Measurements from ENCODE around the gene PPIP5K1.
"Not testable (repeated sequence)": the region's sequence is repeated elsewhere in the genome, so short reads cannot be mapped to it uniquely, and the experiment has no call there.

The PPIP5K1 gene

DNA sequence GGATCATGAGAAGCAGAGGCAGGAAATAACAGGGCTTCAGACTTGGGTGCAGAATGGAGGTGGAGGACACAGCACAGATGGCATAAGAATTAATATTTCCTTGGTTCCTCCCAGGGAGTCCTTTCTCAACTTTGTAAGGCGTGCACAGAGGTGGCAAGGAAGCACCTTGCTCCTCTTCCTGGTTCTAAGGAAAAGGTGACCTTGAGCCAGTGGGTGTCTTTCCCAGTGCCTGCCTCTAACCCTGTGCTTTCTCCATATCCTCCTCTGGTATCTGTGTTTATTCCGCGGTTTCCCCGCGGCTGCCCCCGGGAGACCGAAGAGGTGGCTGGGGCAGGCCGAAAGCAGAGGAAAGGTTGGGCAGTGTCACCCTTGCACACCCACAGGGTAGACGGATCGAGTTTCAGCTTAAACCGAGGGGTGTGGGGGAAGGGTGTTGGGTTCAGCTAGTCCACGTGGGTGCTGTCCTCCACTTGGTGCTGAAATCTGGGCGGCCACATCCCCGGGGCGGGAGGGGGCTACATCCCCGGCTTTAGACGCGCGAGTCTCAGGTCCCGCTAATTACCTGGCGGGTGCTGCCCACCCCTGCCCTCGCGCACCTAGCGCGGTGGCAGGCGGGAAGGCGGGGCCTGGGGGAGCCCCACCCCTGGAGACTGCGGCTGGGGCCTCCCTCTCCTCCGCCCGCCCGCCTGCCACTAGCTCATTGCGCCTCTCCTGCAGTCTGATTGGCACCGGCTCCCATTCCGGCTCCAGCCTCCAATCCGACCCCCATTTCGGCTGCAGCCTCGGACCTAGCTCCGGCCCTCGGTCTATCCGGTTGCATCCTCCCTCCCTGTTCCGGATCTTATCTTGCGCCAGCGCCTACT, 3.6 kb upstream of the PPIP5K1 start, which contains the start of gene CKMT1B:
CKMT1B (plus strand) TSS at position 700 of the 863 bp plus-strand sequence. CDS start 192 bp downstream, outside the sequence.
- H3K27me3 ChIP-seq (ENCODE audit: control insufficient read depth in 2 of 2, insufficient read depth in 2 of 2, low read length in 2 of 2); H3K4me1 ChIP-seq (ENCODE audit: control insufficient read depth in 2 of 2, insufficient read depth in 2 of 2, low read length in 2 of 2); H3K27ac ChIP-seq (ENCODE audit: low read depth in 2 of 2, low read length in 2 of 2); H3K9ac ChIP-seq (ENCODE audit: low read depth in 1 of 2, low read length in 2 of 2); H3K4me3 ChIP-seq (ENCODE audit: low read length in 2 of 2); H3K36me3 ChIP-seq (ENCODE audit: control insufficient read depth in 2 of 2, insufficient read depth in 2 of 2, low read length in 2 of 2); H3K9me3 ChIP-seq (ENCODE audit: control insufficient read depth in 2 of 2, low read length in 2 of 2): not testable (repeated sequence)

DNA sequence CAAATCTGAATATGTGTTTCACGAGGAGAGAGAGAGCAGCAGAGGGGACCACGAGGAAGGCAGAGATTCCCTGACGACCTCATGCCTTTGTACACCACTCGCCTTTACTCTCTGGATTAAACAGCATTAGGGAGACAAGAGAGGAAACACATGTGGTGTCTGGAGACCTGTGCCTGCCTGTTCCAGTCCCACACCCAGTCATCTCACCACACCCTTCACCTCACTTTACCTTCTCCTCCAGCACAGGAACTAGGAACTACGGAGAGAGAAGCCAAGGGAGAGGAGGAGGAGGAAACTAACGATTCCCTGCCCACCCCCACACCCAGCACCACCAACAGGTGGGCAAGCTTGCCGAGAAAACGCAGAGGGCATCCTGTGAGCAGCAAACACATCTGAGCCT, 2.8 kb upstream of the PPIP5K1 start:
- H3K27me3 ChIP-seq (ENCODE audit: control insufficient read depth in 2 of 2, insufficient read depth in 2 of 2, low read length in 2 of 2); H3K36me3 ChIP-seq (ENCODE audit: control insufficient read depth in 2 of 2, insufficient read depth in 2 of 2, low read length in 2 of 2); H3K27ac ChIP-seq (ENCODE audit: low read depth in 2 of 2, low read length in 2 of 2): not testable (repeated sequence)

DNA sequence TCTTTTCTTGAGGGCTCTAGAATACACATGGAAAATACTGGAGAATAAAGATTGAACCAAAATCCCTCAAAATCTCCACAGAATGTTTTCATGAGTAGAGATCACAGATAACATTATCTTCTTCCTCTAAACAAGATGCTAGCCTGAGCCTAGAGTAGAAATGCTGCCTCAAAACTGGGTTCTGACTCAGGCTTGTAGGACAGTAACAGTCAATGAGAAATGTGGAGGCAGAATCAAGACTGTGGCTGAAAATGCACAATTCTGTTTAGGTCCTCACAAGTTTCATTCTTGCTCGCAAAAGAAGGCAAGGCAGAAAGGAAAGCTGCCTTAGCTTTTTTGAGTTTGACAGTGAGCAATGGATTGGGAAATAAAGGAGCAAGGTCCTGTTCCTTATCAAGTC, 15.4 kb downstream of the PPIP5K1 start:
- H3K9me3 ChIP-seq (ENCODE audit: control insufficient read depth in 2 of 2, low read length in 2 of 2); H3K27ac ChIP-seq (ENCODE audit: low read depth in 2 of 2, low read length in 2 of 2); H3K9ac ChIP-seq (ENCODE audit: low read depth in 1 of 2, low read length in 2 of 2); H3K36me3 ChIP-seq (ENCODE audit: control insufficient read depth in 2 of 2, insufficient read depth in 2 of 2, low read length in 2 of 2); H3K4me3 ChIP-seq (ENCODE audit: low read length in 2 of 2); H3K27me3 ChIP-seq (ENCODE audit: control insufficient read depth in 2 of 2, insufficient read depth in 2 of 2, low read length in 2 of 2); H3K4me1 ChIP-seq (ENCODE audit: control insufficient read depth in 2 of 2, insufficient read depth in 2 of 2, low read length in 2 of 2): not testable (repeated sequence)

More for the DNA sequence above, 2.8 kb upstream of the PPIP5K1 start:
- H3K4me1 ChIP-seq (ENCODE audit: control insufficient read depth in 2 of 2, insufficient read depth in 2 of 2, low read length in 2 of 2); H3K9me3 ChIP-seq (ENCODE audit: control insufficient read depth in 2 of 2, low read length in 2 of 2); H3K9ac ChIP-seq (ENCODE audit: low read depth in 1 of 2, low read length in 2 of 2); H3K4me3 ChIP-seq (ENCODE audit: low read length in 2 of 2): not testable (repeated sequence)

DNA sequence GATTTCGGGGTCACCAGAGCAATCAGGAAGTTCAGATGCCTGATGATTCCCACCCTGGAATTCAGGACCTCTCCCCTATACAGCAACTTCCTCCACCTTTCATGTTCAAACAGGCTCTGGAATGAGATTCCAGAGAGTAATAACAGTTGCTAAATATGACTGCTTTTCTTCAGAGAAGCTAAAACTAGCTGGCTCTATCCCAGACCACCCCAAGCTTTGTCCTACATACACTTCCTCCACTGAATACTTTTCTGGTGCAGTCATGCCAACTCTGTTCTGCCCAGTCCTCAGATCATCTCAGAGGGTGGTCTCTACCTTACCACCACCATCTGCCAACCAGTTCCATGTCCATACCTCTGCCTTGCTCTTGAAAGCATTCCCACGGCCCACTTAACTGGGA, 23.4 kb downstream of the PPIP5K1 start:
- not testable (repeated sequence) for H3K36me3 ChIP-seq (ENCODE audit: control insufficient read depth in 2 of 2, insufficient read depth in 2 of 2, low read length in 2 of 2); H3K4me3 ChIP-seq (ENCODE audit: low read length in 2 of 2); H3K27ac ChIP-seq (ENCODE audit: low read depth in 2 of 2, low read length in 2 of 2); H3K4me1 ChIP-seq (ENCODE audit: control insufficient read depth in 2 of 2, insufficient read depth in 2 of 2, low read length in 2 of 2); H3K9ac ChIP-seq (ENCODE audit: low read depth in 1 of 2, low read length in 2 of 2); H3K27me3 ChIP-seq (ENCODE audit: control insufficient read depth in 2 of 2, insufficient read depth in 2 of 2, low read length in 2 of 2); H3K9me3 ChIP-seq (ENCODE audit: control insufficient read depth in 2 of 2, low read length in 2 of 2)

DNA sequence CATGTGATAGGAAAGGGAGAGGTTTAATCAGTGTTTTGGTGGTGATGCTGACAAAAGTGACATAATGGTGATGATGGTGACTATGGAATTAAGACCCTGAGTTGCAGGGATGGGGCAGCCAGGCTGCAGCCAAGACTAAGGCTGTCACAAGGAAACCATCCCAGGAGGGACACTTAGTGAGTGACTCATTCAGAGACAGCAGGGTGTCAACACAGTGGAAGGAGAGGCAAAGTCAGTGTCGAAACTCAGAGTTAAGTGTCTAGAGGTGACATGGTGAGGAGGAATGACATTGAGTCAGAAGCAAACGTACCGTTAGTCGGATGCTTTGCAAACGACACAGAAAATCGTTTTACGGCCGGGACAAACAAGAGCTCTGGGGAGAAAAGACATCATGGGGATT, 26.2 kb downstream of the PPIP5K1 start:
- H3K27me3 ChIP-seq (ENCODE audit: control insufficient read depth in 2 of 2, insufficient read depth in 2 of 2, low read length in 2 of 2); H3K4me1 ChIP-seq (ENCODE audit: control insufficient read depth in 2 of 2, insufficient read depth in 2 of 2, low read length in 2 of 2); H3K9me3 ChIP-seq (ENCODE audit: control insufficient read depth in 2 of 2, low read length in 2 of 2); H3K4me3 ChIP-seq (ENCODE audit: low read length in 2 of 2); H3K27ac ChIP-seq (ENCODE audit: low read depth in 2 of 2, low read length in 2 of 2); H3K36me3 ChIP-seq (ENCODE audit: control insufficient read depth in 2 of 2, insufficient read depth in 2 of 2, low read length in 2 of 2); H3K9ac ChIP-seq (ENCODE audit: low read depth in 1 of 2, low read length in 2 of 2): not testable (repeated sequence)

DNA sequence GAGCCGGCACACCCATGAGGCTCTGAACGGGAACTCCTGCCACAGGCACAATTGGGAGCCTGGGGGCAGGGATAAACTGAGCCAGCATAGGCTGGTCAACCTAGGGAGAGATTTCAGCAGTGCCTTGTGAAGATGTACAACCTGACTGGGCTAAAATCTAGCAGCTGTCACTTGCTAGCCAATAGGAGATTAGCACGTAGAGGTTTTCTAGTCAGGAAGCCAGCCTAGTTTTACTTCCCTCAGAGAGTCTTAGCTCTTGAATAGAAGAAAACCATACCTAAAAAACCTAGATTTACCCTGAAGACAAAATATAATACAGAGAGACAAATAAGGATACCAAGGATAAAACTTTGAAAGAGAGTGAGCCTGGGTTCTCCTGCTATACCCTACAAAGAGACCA, 27.3 kb downstream of the PPIP5K1 start:
- not testable (repeated sequence) for H3K9me3 ChIP-seq (ENCODE audit: control insufficient read depth in 2 of 2, low read length in 2 of 2); H3K4me3 ChIP-seq (ENCODE audit: low read length in 2 of 2); H3K4me1 ChIP-seq (ENCODE audit: control insufficient read depth in 2 of 2, insufficient read depth in 2 of 2, low read length in 2 of 2); H3K36me3 ChIP-seq (ENCODE audit: control insufficient read depth in 2 of 2, insufficient read depth in 2 of 2, low read length in 2 of 2); H3K9ac ChIP-seq (ENCODE audit: low read depth in 1 of 2, low read length in 2 of 2); H3K27ac ChIP-seq (ENCODE audit: low read depth in 2 of 2, low read length in 2 of 2); H3K27me3 ChIP-seq (ENCODE audit: control insufficient read depth in 2 of 2, insufficient read depth in 2 of 2, low read length in 2 of 2)

DNA sequence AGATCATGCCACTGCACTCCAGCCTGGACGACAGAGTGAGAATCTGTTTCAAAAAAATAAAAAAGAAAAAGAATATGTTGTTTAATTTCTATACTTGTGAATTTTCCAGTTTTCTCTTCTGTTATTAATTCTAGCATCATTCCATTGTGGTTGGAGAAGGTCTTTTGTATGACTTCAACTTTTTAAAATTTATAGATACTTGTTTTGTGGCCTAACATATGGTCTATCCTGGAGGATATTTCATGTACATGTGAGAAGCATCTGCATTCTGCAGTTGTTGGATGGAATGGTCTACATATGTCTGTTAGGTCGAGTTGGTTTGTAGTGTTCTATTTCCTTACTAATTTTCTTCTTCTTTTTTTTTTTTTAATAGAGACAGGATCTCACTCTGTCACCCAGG, 37.0 kb downstream of the PPIP5K1 start:
- Histone ChIP-seq H3K4me1 (ENCODE audit: control insufficient read depth in 2 of 2, insufficient read depth in 2 of 2, low read length in 2 of 2) (no peaks in the 10 kb centered on the region), H3K9ac (ENCODE audit: low read depth in 1 of 2, low read length in 2 of 2) (no peak overlapping the region), H3K4me3 (ENCODE audit: low read length in 2 of 2) (no peak overlapping the region), H3K27ac (ENCODE audit: low read depth in 2 of 2, low read length in 2 of 2) (no peak overlapping the region), H3K9me3 (ENCODE audit: control insufficient read depth in 2 of 2, low read length in 2 of 2) (no peaks in the 10 kb centered on the region), H3K36me3 (ENCODE audit: control insufficient read depth in 2 of 2, insufficient read depth in 2 of 2, low read length in 2 of 2) (no peaks in the 10 kb centered on the region), H3K27me3 (ENCODE audit: control insufficient read depth in 2 of 2, insufficient read depth in 2 of 2, low read length in 2 of 2) (no peaks in the 10 kb centered on the region)

DNA sequence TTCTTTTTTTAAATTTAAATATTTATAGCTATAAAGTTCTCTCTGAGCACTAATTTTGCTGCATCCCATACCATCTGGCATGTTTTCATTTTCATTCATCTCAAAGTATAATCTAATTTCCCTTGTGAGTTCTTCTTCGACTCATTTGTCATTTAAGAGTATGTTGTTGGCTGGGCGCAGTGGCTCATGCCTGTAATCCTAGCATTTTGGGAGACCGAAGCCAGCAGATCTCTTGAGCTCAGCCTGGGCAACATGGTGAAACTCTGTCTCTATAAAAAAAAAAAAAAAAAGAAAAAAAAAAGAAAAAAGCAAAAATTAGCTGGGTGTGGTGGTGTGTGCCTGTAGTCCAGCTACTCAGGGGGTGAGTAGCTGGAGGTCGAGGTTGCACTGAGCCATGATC, 37.8 kb downstream of the PPIP5K1 start:
- Histone ChIP-seq H3K27ac (ENCODE audit: low read depth in 2 of 2, low read length in 2 of 2) (no peak overlapping the region), H3K27me3 (ENCODE audit: control insufficient read depth in 2 of 2, insufficient read depth in 2 of 2, low read length in 2 of 2) (no peaks in the 10 kb centered on the region), H3K9me3 (ENCODE audit: control insufficient read depth in 2 of 2, low read length in 2 of 2) (peaks cover 2 to 5% of the 10 kb centered on the region in 2 donors), H3K4me3 (ENCODE audit: low read length in 2 of 2) (no peak overlapping the region), H3K36me3 (ENCODE audit: control insufficient read depth in 2 of 2, insufficient read depth in 2 of 2, low read length in 2 of 2) (peaks cover 0 to 3% of the 10 kb centered on the region in 2 donors), H3K9ac (ENCODE audit: low read depth in 1 of 2, low read length in 2 of 2) (no peak overlapping the region), H3K4me1 (ENCODE audit: control insufficient read depth in 2 of 2, insufficient read depth in 2 of 2, low read length in 2 of 2) (no peaks in the 10 kb centered on the region)

DNA sequence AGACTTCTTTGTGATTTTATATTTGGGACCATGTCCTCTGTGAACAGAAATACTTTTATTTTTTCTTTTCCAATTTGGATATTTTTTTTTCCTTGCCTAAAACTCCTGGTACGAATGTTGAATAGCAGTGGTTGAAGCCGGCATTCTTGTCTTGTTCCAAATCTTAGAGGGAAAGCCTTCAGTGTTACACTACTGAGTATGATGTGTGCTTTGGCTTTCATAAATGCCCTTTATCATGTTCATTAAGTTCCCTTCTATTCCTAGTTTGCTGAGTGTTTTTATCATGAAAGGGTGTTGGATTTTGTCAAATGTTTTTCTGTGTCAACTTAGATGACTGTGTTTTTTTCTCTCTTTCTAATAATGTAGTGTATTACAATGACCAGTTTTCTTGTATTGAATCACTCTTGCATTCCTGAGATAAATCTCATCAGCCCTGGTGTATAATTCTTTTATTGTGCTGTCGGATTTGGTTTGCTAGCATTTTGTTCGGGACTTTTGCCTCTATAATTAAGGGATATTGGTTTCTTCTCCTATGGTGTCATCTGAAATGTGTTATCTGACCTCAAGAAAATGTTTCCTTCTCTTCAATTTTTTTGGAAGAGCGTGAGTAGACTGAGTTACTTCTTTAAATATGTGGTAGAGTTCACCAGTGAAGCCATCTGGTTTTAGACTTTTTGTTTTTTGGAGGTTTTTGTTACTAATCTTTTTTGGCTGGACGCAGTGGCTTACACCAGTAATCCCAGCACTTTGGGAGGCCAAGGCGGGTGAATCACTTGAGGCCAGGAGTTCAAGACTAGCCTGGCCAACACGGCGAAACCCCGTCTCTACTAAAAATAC, 39.3 kb downstream of the PPIP5K1 start:
- Histone ChIP-seq H3K36me3 (ENCODE audit: control insufficient read depth in 2 of 2, insufficient read depth in 2 of 2, low read length in 2 of 2) (peaks cover 0 to 7% of the 10 kb centered on the region in 2 donors), H3K4me3 (ENCODE audit: low read length in 2 of 2) (no peak overlapping the region), H3K27me3 (ENCODE audit: control insufficient read depth in 2 of 2, insufficient read depth in 2 of 2, low read length in 2 of 2) (no peaks in the 10 kb centered on the region), H3K9ac (ENCODE audit: low read depth in 1 of 2, low read length in 2 of 2) (no peak overlapping the region), H3K4me1 (ENCODE audit: control insufficient read depth in 2 of 2, insufficient read depth in 2 of 2, low read length in 2 of 2) (no peaks in the 10 kb centered on the region), H3K9me3 (ENCODE audit: control insufficient read depth in 2 of 2, low read length in 2 of 2) (peaks cover 2 to 5% of the 10 kb centered on the region in 2 donors), H3K27ac (ENCODE audit: low read depth in 2 of 2, low read length in 2 of 2) (no peak overlapping the region)

DNA sequence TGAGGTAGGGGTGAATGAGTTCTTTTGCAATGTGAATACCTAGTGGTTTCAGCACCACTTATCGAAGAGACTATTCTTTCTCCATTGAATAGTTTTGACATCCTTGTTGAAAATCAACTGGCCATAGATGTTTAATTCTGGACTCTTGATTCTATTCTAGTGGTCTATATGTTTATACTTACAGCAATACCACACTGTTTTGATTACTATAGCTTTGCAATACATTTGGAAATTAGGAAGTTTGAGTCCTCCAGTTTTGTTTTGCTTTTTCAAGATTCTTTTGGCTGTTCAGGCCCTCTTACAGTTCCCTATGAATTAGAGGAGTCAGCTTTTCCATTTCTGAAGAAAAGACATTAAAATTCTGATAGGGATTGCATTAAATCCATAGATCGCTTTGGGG, 42.5 kb downstream of the PPIP5K1 start:
- no peaks in the 10 kb centered on the region for H3K27me3 ChIP-seq (ENCODE audit: control insufficient read depth in 2 of 2, insufficient read depth in 2 of 2, low read length in 2 of 2)

More for the DNA sequence above, 42.5 kb downstream of the PPIP5K1 start:
- H3K9ac ChIP-seq (ENCODE audit: low read depth in 1 of 2, low read length in 2 of 2), result no peak overlapping the region
- H3K9me3 ChIP-seq (ENCODE audit: control insufficient read depth in 2 of 2, low read length in 2 of 2), result peaks cover 2 to 5% of the 10 kb centered on the region in 2 donors
- H3K4me3 ChIP-seq (ENCODE audit: low read length in 2 of 2), result no peak overlapping the region
- H3K27ac ChIP-seq (ENCODE audit: low read depth in 2 of 2, low read length in 2 of 2), result no peak overlapping the region
- peaks cover 0 to 7% of the 10 kb centered on the region in 2 donors for H3K36me3 ChIP-seq (ENCODE audit: control insufficient read depth in 2 of 2, insufficient read depth in 2 of 2, low read length in 2 of 2)
- H3K4me1 ChIP-seq (ENCODE audit: control insufficient read depth in 2 of 2, insufficient read depth in 2 of 2, low read length in 2 of 2), result no peaks in the 10 kb centered on the region
